ENCODE data around the gene VDAC2.

- TF ChIP-seq ZNF394 (tag by site-specific recombination; IDR thresholded peaks at IDR 0.05; ENCODE audit: borderline replicate concordance) (no peak), CTCF (tag by site-specific recombination; IDR thresholded peaks at IDR 0.05) (no peak), ZNF16 (tag by site-specific recombination; IDR thresholded peaks at IDR 0.05; ENCODE audit: low read depth) (no peak), KLF16 (tag by site-specific recombination; IDR thresholded peaks at IDR 0.05) (no peak), ZNF529 (tag by site-specific recombination; IDR thresholded peaks at IDR 0.05; ENCODE audit: insufficient replicate concordance) (no peak), TSHZ1 (tag by site-specific recombination; IDR thresholded peaks at IDR 0.05; ENCODE audit: borderline replicate concordance) (no peak), SETDB1 (IDR thresholded peaks at IDR 0.05; ENCODE audit: insufficient read length, low read length) (no peak), ZNF211 (tag by site-specific recombination; IDR thresholded peaks at IDR 0.05; ENCODE audit: low read depth) (no peak), ZNF37A (tag by site-specific recombination; IDR thresholded peaks at IDR 0.05) (no peak), ELK4 (IDR thresholded peaks at IDR 0.05; ENCODE audit: borderline replicate concordance, low read depth, low read length) (no peak), ZNF221 (tag by site-specific recombination; IDR thresholded peaks at IDR 0.05; ENCODE audit: borderline replicate concordance) (no peak), TCF7L2 (IDR thresholded peaks at IDR 0.05; ENCODE audit: borderline replicate concordance, low read depth, low read length) (no peak), ZNF311 (tag by site-specific recombination; IDR thresholded peaks at IDR 0.05; ENCODE audit: borderline replicate concordance) (no peak)
Measured at GRCh38 chr10:75226095-75226494, 15.5 kb downstream of the VDAC2 start.
